ENCODE measurements around the gene PABPN1. TPM values are rescaled to one million over a fixed set of nuclear protein-coding genes. Genes with fewer than 3 reads are reported as not detected.

Gene PABPN1
- total RNA-seq, 2 experiments from 2014 or later = 294 to 299 TPM

DNA sequence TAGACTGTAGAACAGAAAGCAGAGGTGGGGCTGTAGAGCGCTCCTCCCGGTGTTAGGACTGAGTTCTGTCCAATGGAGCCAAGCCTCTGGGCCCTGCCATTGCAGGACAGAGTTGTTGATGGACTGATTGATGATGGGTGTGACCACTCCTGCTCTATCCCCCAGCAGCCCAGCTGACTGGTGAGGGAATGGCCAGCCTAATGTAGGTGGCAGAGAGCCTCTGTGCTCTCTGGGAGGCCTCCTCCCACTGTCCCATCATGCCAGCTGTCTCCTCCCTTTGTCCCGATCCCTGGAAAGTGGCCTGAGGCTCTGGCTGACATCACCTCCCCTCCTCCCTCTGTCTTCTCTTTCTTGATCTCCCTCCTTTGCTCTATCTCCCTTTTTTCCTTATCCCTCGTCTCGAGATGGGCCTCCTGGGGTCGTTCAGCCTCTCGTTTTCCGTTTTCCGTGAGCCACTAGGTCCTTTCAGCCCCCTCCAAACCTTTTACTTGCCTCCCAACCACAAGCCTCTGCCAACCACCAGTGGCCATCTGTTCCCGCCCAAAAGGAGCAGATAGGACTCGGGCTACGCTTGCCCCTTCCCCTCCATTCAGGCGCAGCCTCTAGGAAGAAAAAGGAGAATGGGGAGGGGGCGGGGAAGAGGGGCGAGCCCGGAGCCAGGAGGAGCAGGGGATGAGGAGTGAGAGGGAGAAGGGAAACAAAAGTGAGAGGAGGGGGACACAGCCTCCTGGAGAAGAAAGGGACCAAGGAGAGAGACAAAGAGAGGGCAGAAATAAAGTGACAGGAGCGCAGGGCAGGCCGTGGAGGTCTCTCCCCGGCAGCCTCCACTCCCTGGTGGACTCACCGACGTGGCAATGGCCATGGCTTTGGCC, 43.1 kb downstream of the PABPN1 start:
- ChIA-PET POLR2A (no interaction called here), CTCF (interaction anchor here (1.0 kb wide), 1 partner anchor 18 kb away, joined by 3 read pairs; no protein-coding TSS in a partner anchor)

DNA sequence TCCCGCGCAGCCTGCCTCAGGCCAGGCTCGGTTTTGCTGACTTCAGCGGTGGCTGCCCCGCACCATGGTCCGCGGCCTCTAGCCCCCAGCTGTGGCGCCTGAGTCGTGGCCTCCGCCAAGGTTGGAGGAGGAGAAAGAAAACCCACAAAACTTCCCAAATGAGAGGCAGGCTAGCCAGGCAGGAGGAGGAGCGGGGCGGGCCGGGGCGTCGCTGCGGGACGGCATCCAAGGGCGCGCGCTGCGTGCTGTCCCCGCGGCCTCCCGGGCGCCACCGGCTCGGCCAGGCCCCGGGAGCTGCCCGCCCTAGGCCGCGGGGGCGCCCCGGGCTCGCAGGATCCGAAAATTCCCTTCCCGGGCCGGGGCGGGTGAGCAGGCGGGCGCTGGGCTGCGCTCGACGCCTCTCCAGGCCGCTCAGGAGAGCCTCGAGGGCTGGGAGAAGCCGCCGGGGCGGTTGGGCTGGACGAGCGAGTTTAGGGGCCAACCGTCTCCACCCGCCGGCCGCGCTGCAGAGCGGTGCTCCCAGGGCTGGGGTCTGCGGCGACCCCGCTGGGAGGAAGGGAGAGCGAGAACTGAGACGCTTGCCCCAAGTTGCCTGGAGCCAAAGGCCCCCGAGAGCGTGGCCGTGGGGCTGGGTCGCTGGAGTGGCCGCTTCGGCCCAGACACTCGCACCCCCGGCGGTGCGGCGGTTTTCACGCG, 43.9 kb downstream of the PABPN1 start, which contains the start of gene EFS:
Gene EFS (minus strand): TSS at position 137 of the 696 bp plus-strand sequence. CDS start 147 bp downstream, outside the sequence.
- CTCF ChIA-PET = no interaction called here

DNA sequence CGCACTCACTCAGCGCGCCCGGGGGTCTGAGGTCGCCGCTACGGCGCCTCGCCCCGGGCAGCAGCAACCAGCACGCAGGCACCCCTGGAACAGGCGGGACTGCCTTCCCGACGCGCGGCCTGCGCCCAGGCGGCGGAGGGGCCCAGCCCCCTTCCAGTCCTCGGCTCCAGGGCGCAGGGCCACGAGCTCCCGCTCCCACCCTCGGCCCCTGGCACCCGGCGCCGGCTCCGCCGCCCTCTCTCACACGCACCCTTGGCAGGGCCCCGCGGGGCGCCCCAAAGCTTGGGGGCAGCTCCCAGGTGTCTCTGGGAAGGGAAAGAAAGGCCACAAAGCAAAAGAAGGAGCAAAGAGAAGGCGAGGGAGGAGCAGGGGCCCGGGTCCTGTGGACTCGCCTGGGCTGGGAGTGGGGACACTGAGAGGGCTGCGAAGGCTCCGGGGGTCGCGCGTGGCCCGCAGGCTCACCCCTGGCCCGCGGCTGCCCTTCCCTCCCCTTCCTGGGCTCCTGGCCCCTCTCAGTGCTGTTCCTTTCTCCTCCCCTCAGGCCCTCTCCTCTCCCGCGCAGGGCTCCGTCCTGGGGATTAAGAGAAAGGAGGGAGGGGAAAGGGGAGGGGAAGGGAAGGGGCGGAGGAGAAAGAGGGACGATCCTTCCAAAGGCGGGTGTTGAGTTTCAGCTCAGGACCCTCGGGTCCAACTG, 44.6 kb downstream of the PABPN1 start:
- POLR2A ChIA-PET = interaction anchor here (0.6 kb wide), 1 partner anchor 48 kb away, joined by 6 read pairs; no protein-coding TSS in a partner anchor
- CTCF ChIA-PET = no interaction called here

More for the DNA sequence above, 43.9 kb downstream of the PABPN1 start, which contains the start of gene EFS:
- POLR2A ChIA-PET = no interaction called here

DNA sequence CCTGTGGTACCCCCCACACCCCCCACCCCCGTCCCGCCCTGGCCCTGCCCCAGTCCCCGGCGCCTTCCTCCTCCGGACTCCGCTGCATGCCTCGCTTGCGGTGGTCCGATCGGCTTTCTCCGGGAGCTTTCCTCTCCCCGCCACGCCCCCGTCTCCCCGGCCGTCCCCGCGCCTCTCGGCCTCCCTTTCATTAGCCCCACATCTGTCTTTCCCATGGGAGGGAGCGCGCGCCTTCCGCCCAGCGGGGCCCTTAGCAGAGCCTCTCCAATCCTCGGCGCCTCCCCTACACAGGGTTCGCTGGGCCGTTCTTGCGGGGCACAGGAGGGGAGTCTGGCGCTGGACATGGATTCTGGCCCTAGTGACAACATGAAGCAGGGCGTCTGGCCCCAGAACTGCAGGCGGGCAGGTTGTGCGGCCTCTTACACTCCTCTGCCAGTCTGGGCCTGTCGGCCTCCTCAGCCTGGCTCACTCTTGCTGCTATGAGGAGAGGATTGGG, 45.2 kb downstream of the PABPN1 start:
- ChIA-PET POLR2A (no interaction called here), CTCF (no interaction called here)

DNA sequence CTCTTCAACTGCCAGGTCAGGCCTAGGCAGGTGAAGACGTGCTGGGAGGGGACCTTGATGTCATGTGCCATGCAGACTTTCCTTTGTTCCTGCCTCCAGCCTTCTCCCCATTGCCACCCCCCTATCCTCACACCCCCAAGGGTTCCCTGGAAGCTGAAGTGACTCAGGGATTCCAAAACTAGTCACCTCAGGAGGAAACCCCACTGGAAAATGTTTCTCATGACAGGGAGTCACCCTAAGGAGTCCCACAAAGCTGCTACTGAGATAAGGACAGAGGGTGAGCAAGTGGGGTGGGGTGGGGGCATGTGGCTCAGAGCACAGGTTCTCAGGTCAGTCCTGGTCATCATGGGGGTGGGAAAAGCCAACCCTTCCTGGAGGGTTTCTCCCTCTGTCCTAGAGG, 49.0 kb downstream of the PABPN1 start:
- POLR2A ChIA-PET = no interaction called here
- CTCF ChIA-PET = interaction anchor here (1.3 to 2.3 kb wide), 2 partner anchors 10 to 12 kb away, joined by 3 to 6 read pairs; no protein-coding TSS in a partner anchor

DNA sequence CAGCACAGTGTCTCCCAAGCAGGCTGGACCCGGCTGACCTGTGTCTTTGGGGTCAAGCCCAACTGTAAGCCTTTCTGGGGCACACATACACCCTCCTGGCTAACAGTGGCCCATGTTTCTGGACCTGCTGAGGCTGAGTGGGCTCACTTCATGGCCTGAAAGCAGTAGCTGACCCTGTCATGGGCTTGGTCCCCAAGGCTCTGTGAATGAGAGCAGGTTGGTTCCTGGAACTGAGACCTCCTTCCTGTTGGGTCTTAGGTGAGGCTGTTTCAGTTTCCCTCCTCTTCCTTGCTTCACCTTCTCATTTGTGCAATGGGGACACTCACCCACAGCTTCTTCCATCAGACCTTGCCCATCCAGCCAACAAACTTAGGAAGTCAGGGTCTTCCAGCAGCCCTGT, 50.6 kb downstream of the PABPN1 start:
- ChIA-PET POLR2A (no interaction called here), CTCF (interaction anchor here (2.3 kb wide), 1 partner anchor 8 kb away, joined by 6 read pairs; no protein-coding TSS in a partner anchor)

DNA sequence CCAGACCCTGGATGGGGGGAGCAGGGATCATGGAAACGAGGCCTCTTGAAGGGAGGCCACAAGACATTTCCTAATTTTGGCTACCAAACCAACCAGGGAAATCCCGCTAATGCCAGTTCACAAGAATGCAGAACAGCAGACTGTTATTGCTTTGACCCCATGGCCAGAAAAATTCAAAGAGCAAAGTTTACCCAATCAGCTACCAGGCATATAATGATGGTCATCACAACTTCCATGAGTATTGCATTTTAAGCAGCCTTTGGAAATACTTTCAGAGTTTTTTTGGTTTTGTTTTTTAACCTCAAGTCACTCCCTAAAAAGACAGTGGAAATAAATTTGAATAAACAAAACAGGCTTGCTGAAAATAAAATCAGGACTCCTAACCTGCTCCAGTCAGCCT, 51.3 kb downstream of the PABPN1 start, which contains the start of gene IL25:
Gene IL25 (plus strand): TSS at position 301 of the 400 bp plus-strand sequence.
- ChIA-PET POLR2A (no interaction called here), CTCF (no interaction called here)

DNA sequence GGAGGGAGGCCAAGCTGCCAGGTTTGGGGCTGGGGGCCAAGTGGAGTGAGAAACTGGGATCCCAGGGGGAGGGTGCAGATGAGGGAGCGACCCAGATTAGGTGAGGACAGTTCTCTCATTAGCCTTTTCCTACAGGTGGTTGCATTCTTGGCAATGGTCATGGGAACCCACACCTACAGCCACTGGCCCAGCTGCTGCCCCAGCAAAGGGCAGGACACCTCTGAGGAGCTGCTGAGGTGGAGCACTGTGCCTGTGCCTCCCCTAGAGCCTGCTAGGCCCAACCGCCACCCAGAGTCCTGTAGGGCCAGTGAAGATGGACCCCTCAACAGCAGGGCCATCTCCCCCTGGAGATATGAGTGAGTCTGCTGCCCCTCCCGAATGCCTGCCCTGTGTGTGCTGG, 51.8 kb downstream of the PABPN1 start:
- ChIA-PET CTCF (no interaction called here), POLR2A (no interaction called here)

Other genes with a start within 250 kb of the PABPN1 start
- gene ACIN1, start 226.3 kb upstream of the PABPN1 start, total RNA-seq = 100 to 1,000 TPM; 190 to 191 TPM
- gene C14orf119, start 226.0 kb upstream of the PABPN1 start, total RNA-seq = 10 to 100 TPM; 51.6 to 56.5 TPM
- not detected for gene CIROP, start 216.5 kb upstream of the PABPN1 start, total RNA-seq
- under 1 TPM; 0.19 to 0.21 TPM for gene CEBPE, start 202.2 kb upstream of the PABPN1 start, total RNA-seq
- gene SLC7A8, start 137.8 kb upstream of the PABPN1 start, total RNA-seq = under 1 TPM; 0.40 to 0.86 TPM
- gene RNF212B, start 83.5 kb upstream of the PABPN1 start, total RNA-seq = not detected
- gene HOMEZ, start 35.3 kb upstream of the PABPN1 start, total RNA-seq = 10 to 100 TPM; 13.7 to 15.6 TPM
- gene PPP1R3E, start 18.6 kb upstream of the PABPN1 start, total RNA-seq = 10 to 100 TPM; 16.2 to 18.8 TPM
- gene BCL2L2, start 14.6 kb upstream of the PABPN1 start, total RNA-seq = under 1 TPM; 0.69 to 0.99 TPM
- gene SLC22A17, start 31.4 kb downstream of the PABPN1 start, total RNA-seq = 1 to 10 TPM; 2.0 to 2.1 TPM
- gene EFS, start 43.7 kb downstream of the PABPN1 start, total RNA-seq = not detected
- gene IL25, start 51.4 kb downstream of the PABPN1 start, total RNA-seq = not detected
- not detected for gene CMTM5, start 55.6 kb downstream of the PABPN1 start, total RNA-seq
- not detected for gene MYH6, start 86.8 kb downstream of the PABPN1 start, total RNA-seq
- not detected for gene MYH7, start 114.2 kb downstream of the PABPN1 start, total RNA-seq
- gene NGDN, start 148.2 kb downstream of the PABPN1 start, total RNA-seq = 10 to 100 TPM; 71.0 to 74.1 TPM
- 1 to 10 TPM in 1 of 2 experiments, under 1 TPM in 1; 0.97 to 1.3 TPM for gene ZFHX2, start 230.3 kb downstream of the PABPN1 start, total RNA-seq
- 10 to 100 TPM; 11.3 to 13.1 TPM for gene THTPA, start 234.8 kb downstream of the PABPN1 start, total RNA-seq
- 100 to 1,000 TPM; 135 to 136 TPM for gene AP1G2, start 246.3 kb downstream of the PABPN1 start, total RNA-seq

Data from activated CD8-positive, alpha-beta memory T cell treated with anti-CD3 and anti-CD28 coated beads for 36 hours (primary cell).